Hepatocyte (in vitro differentiated cells): ENCODE results near the gene IKZF1. TPM values are rescaled to one million over a fixed set of nuclear protein-coding genes. Genes with fewer than 3 reads are reported as not detected.
A peak's percentile ranks its signal among the peaks of the same experiment; 100 is the strongest.

Experiments used
- DNase-seq: peaks from one replicate; pipeline ENCODE4 v3.0.0-alpha.2; 2016; ENCODE audit warnings: low spot score
- H2AFZ ChIP-seq: fragments of 200-600 bp; sonication (generic); 2 replicates; pipeline ENCODE4 v1.6.0; 2016; ENCODE audit warnings: antibody characterized with exemption, mild to moderate bottlenecking
- H3K27ac ChIP-seq: fragments of 200-600 bp; sonication (generic); 2 replicates; pipeline ENCODE4 v1.5.1; 2016; ENCODE audit warnings: mild to moderate bottlenecking
- H3K27me3 ChIP-seq: fragments of 200-600 bp; sonication (generic); 2 replicates; pipeline ENCODE4 v1.6.1; 2016
- H3K36me3 ChIP-seq: fragments of 200-600 bp; sonication (generic); replicated peaks from 2 replicates; pipeline ENCODE4 v1.5.1; 2016; ENCODE audit warnings: low read depth; ENCODE audit not compliant: insufficient read depth
- H3K4me1 ChIP-seq: fragments of 200-600 bp; sonication (generic); 2 replicates; pipeline ENCODE4 v1.5.1; 2016; ENCODE audit warnings: mild to moderate bottlenecking, moderate library complexity; ENCODE audit not compliant: insufficient read depth
- H3K4me2 ChIP-seq: fragments of 200-600 bp; sonication (generic); 2 replicates; pipeline ENCODE4 v1.6.0; 2016
- H3K4me3 ChIP-seq: fragments of 200-600 bp; sonication (generic); 2 replicates; pipeline ENCODE4 v1.5.1; 2016; ENCODE audit warnings: mild to moderate bottlenecking
- H3K79me2 ChIP-seq: fragments of 200-600 bp; sonication (generic); 2 replicates; pipeline ENCODE4 v1.6.0; 2017; ENCODE audit warnings: mild to moderate bottlenecking
- H3K9me2 ChIP-seq: fragments of 200-600 bp; sonication (generic); replicated peaks from 2 replicates; pipeline ENCODE4 v1.6.0; 2017; ENCODE audit warnings: mild to moderate bottlenecking; ENCODE audit not compliant: insufficient read depth
- H3K9me3 ChIP-seq: fragments of 200-600 bp; sonication (generic); 2 replicates; pipeline ENCODE4 v1.5.1; 2016; ENCODE audit warnings: low read depth, mild to moderate bottlenecking
- H4K20me1 ChIP-seq: fragments of 200-600 bp; sonication (generic); 2 replicates; pipeline ENCODE4 v1.6.0; 2016; ENCODE audit warnings: mild to moderate bottlenecking; ENCODE audit not compliant: insufficient read depth, poor library complexity, severe bottlenecking
- CTCF ChIP-seq: fragments of 200-600 bp; sonication (generic); IDR thresholded peaks from 2 replicates; pipeline ENCODE4 v1.5.1; 2016; ENCODE audit warnings: antibody characterized with exemption, mild to moderate bottlenecking; ENCODE audit not compliant: poor library complexity
- EZH2 ChIP-seq: fragments of 200-600 bp; sonication (generic); IDR thresholded peaks from 2 replicates; pipeline ENCODE4 v1.6.1; 2016; ENCODE audit warnings: antibody characterized with exemption, mild to moderate bottlenecking, borderline replicate concordance
- EZH2phosphoT487 ChIP-seq: fragments of 200-600 bp; sonication (generic); IDR thresholded peaks from one replicate; pipeline ENCODE4 v1.6.1; 2018; ENCODE audit warnings: antibody characterized with exemption, mild to moderate bottlenecking, low read depth, moderate library complexity; ENCODE audit not compliant: unreplicated experiment, severe bottlenecking
- WGBS: methylation state at CpG from one replicate; pipeline ENCODE4 v1.1.6; 2016; ENCODE audit warnings: low lambda C conversion rate; ENCODE audit errors: missing lambda C conversion rate; 5-methylcytosine and 5-hydroxymethylcytosine counted together
- polyA plus RNA-seq: library from polyadenylated mRNA; unstranded; fragments of >200 nt; fragmentation: Nextera tagmentation; extraction: Ambion mirVana; gene quantifications from 2 replicates; pipeline ENCODE4 v1.2.1, GENCODE V29; 2016
- total RNA-seq: library from RNA; depleted of rRNA; stranded (reverse); fragments of >200 nt; gene quantifications from 2 replicates; pipeline ENCODE4 v1.2.3, GENCODE V29; 2014

The IKZF1 gene
- total RNA-seq (0.16 and 0.47 TPM in 2 replicates), polyA plus RNA-seq (0.16 and 0.52 TPM in 2 replicates)

GRCh38 chr7:50304129-50304910 lies at the start of gene IKZF1:
Gene IKZF1 (plus strand): TSS chr7:50304716. CDS start chr7:50319062, 14,346 bp downstream.
- TF ChIP-seq EZH2phosphoT487 (no peak), CTCF (no peak), EZH2 (no peak)
- no peaks in the 10 kb centered on the region for H3K4me1 ChIP-seq
- H3K9me2 ChIP-seq: no peaks in the 10 kb centered on the region
- H3K9me3 ChIP-seq: no peaks in the 10 kb centered on the region
- no peaks in the 10 kb centered on the region for H4K20me1 ChIP-seq
- DNase-seq: peak; percentile 35
- no peak within 1 kb of the TSS for H3K27ac ChIP-seq
- H3K36me3 ChIP-seq: no peaks in the 10 kb centered on the region
- H3K27me3 ChIP-seq: peaks cover 87% of the 10 kb centered on the region
- 1% methylated on average over 83 of the region's 107 CpGs for WGBS
- H2AFZ ChIP-seq: peak within 1 kb of the TSS; percentile 6
- peak within 1 kb of the TSS; percentile 92 for H3K4me2 ChIP-seq
- H3K79me2 ChIP-seq: no peaks in the 10 kb centered on the region
- H3K4me3 ChIP-seq: peak within 1 kb of the TSS; percentile 64

DNA sequence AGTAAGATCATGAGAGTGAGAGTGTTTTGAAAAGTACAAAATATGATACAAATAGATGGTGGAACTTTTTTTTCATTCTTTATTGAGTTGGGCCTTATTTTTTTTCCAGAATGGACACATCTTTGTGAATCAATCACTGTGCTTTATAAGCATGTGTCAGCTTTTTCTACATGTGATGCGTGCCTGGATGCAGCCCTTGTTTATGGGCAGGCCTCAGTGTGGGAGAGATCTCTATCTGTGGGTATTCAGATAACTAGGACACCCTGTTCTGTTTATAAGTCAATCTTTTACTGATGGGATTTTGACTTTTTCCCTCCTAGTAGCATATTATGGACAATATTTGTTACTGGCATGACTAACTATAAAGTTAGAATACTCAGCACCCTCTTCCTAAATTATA lies 42.9 kb upstream of the IKZF1 start:
- H3K27ac ChIP-seq: no peak overlapping the region
- no peak overlapping the region for H2AFZ ChIP-seq
- 78% methylated on average over 1 of the region's 1 CpG for WGBS
- no peaks in the 10 kb centered on the region for H3K27me3 ChIP-seq
- no peak overlapping the region for H3K4me3 ChIP-seq
- H3K36me3 ChIP-seq: no peaks in the 10 kb centered on the region
- no peak overlapping the region for H3K4me2 ChIP-seq
- H3K9me2 ChIP-seq: no peaks in the 10 kb centered on the region
- no peaks in the 10 kb centered on the region for H3K4me1 ChIP-seq
- H3K79me2 ChIP-seq: no peaks in the 10 kb centered on the region
- DNase-seq: no peak
- H4K20me1 ChIP-seq: no peaks in the 10 kb centered on the region
- TF ChIP-seq EZH2phosphoT487 (no peak), CTCF (no peak), EZH2 (no peak)
- no peaks in the 10 kb centered on the region for H3K9me3 ChIP-seq

GRCh38 chr7:50262446-50262845 lies 42.1 kb upstream of the IKZF1 start:
- Histone ChIP-seq H3K27ac (no peak overlapping the region), H3K4me1 (no peaks in the 10 kb centered on the region), H3K9me3 (no peaks in the 10 kb centered on the region), H3K79me2 (no peaks in the 10 kb centered on the region), H3K4me2 (no peak overlapping the region), H3K27me3 (no peaks in the 10 kb centered on the region), H3K9me2 (no peaks in the 10 kb centered on the region), H3K4me3 (no peak overlapping the region), H2AFZ (no peak overlapping the region), H4K20me1 (no peaks in the 10 kb centered on the region), H3K36me3 (no peaks in the 10 kb centered on the region)
- 95% methylated on average over 2 of the region's 2 CpGs for WGBS
- TF ChIP-seq CTCF (no peak), EZH2phosphoT487 (no peak), EZH2 (no peak)
- no peak for DNase-seq
